B cell (primary cell): Measurements from ENCODE around the gene CDC37L1. TPM values are rescaled to one million over a fixed set of nuclear protein-coding genes. Genes with fewer than 3 reads are reported as not detected.

Experiments used
- ATAC-seq: fragments of 200-7000 bp; cut with Tn5 transposase; one replicate; pipeline ENCODE4 v1.10.0; 2021; ENCODE audit warnings: low read depth, mild to moderate bottlenecking, moderate number of reproducible peaks, moderate library complexity
- CTCF ChIA-PET: fragments of 350-600 bp; sonication (Branson Sonifier 250); formaldehyde crosslinking; loops from one replicate; lab custom pipeline; 2021; ENCODE audit warnings: antibody characterized with exemption, inconsistent platforms; lab: Charles Lee
- POLR2A ChIA-PET: fragments of 350-600 bp; sonication (Branson Sonifier 250); formaldehyde crosslinking; loops from one replicate; lab custom pipeline; 2021; ENCODE audit warnings: antibody characterized with exemption; lab: Charles Lee
- DNase-seq: peaks from one replicate; pipeline ENCODE4 v3.0.0; 2013
- H2AFZ ChIP-seq: 2 replicates; pipeline ENCODE4 v1.6.1; 2012; ENCODE audit warnings: mild to moderate bottlenecking, low read depth, low read length; ENCODE audit not compliant: insufficient read depth, poor library complexity, severe bottlenecking
- H3K27ac ChIP-seq, 2 donors: 1 replicate in 1 of 2; 2 replicates in 1 of 2; pipeline ENCODE4 v1.5.1; 2012 to 2013; ENCODE audit warnings: low read length in 2 of 2, mild to moderate bottlenecking in 2 of 2, moderate library complexity in 1 of 2
- H3K27me3 ChIP-seq, 4 experiments: fragments of 200-600 bp in 1 of 4; sonication (generic) in 1 of 4; replicated peaks in 1 of 4; 1 replicate in 2 of 4; 2 replicates in 2 of 4; pipeline versions ENCODE4 v1.6.1 to v1.7.0; 2013 to 2016; ENCODE audit warnings: low read length in 3 of 4, mild to moderate bottlenecking in 2 of 4, mixed read lengths in 1 of 4, moderate library complexity in 1 of 4; ENCODE audit not compliant: insufficient read depth in 4 of 4, control insufficient read depth in 3 of 4; ENCODE audit errors: control extremely low read depth in 1 of 4
- H3K36me3 ChIP-seq, 2 experiments: replicated peaks in 1 of 2; 1 replicate in 1 of 2; 2 replicates in 1 of 2; pipeline versions ENCODE4 v1.6.1 to v1.7.1; 2013; ENCODE audit warnings: low read length in 1 of 2; ENCODE audit not compliant: insufficient read depth in 2 of 2, control insufficient read depth in 1 of 2; ENCODE audit errors: control extremely low read depth in 1 of 2, extremely low read depth in 1 of 2
- H3K4me1 ChIP-seq, 2 donors: fragments of 200-600 bp in 1 of 2; sonication (generic) in 1 of 2; 1 replicate in 1 of 2; 2 replicates in 1 of 2; pipeline versions ENCODE4 v1.5.1 to v1.6.1; 2013 to 2017; ENCODE audit warnings: low read length in 2 of 2; ENCODE audit not compliant: control insufficient read depth in 2 of 2, insufficient read depth in 2 of 2
- H3K4me2 ChIP-seq: replicated peaks from 2 replicates; pipeline ENCODE3; 2012; ENCODE audit warnings: mild to moderate bottlenecking, low read depth, low read length; ENCODE audit not compliant: poor library complexity, severe bottlenecking
- H3K4me3 ChIP-seq, 5 experiments: fragments of 200-600 bp in 1 of 5; sonication (generic) in 1 of 5; 1 replicate in 3 of 5; 2 replicates in 2 of 5; pipeline versions ENCODE4 v1.5.1 to v1.7.0; 2011 to 2016; ENCODE audit warnings: low read length in 4 of 5, mild to moderate bottlenecking in 4 of 5, low read depth in 2 of 5, control low read depth in 1 of 5, moderate library complexity in 1 of 5; ENCODE audit not compliant: insufficient read depth in 1 of 5; ENCODE audit errors: control extremely low read depth in 1 of 5, extremely low read depth in 1 of 5
- H3K79me2 ChIP-seq: fragments of 200-600 bp; sonication (generic); one replicate; pipeline ENCODE4 v1.6.0; 2016; ENCODE audit warnings: low read length; ENCODE audit not compliant: control insufficient read depth, insufficient read depth
- H3K9ac ChIP-seq: fragments of 200-600 bp; sonication (generic); 2 replicates; pipeline ENCODE4 v1.6.1; 2017; ENCODE audit warnings: mild to moderate bottlenecking, low read length, moderate library complexity
- H3K9me3 ChIP-seq, 3 donors: one replicate each; pipeline versions ENCODE4 v1.6.1 to v1.7.1; 2013; ENCODE audit warnings: low read length in 2 of 3; ENCODE audit not compliant: control insufficient read depth in 2 of 3, insufficient read depth in 1 of 3; ENCODE audit errors: control extremely low read depth in 1 of 3
- H4K20me1 ChIP-seq: 2 replicates; pipeline ENCODE4 v1.6.0; 2012; ENCODE audit warnings: mild to moderate bottlenecking, low read length; ENCODE audit not compliant: insufficient read depth, control insufficient read depth, poor library complexity, severe bottlenecking
- H3K27ac Mint-ChIP-seq: one replicate; pipeline ENCODE4 v1.8.0; 2021; ENCODE audit warnings: mixed read lengths
- H3K27me3 Mint-ChIP-seq: one replicate; pipeline ENCODE4 v1.8.0; 2021; ENCODE audit warnings: mixed read lengths
- H3K4me1 Mint-ChIP-seq: one replicate; pipeline ENCODE4 v1.8.0; 2021; ENCODE audit warnings: mixed read lengths
- H3K4me3 Mint-ChIP-seq: one replicate; pipeline ENCODE4 v1.8.0; 2021; ENCODE audit warnings: mixed read lengths
- H3K9me3 Mint-ChIP-seq: one replicate; pipeline ENCODE4 v1.8.0; 2022; ENCODE audit warnings: mixed read lengths; ENCODE audit not compliant: insufficient read depth
- EZH2 ChIP-seq: IDR thresholded peaks from 2 replicates; pipeline ENCODE4 v1.6.1; 2012; ENCODE audit warnings: borderline replicate concordance, low read depth, mild to moderate bottlenecking, moderate library complexity, low read length; ENCODE audit not compliant: insufficient read depth, poor library complexity, severe bottlenecking
- WGBS: methylation state at CpG from one replicate; pipeline ENCODE4 v1.1.5; 2013; ENCODE audit warnings: missing lambda C conversion rate; ENCODE audit not compliant: insufficient coverage; 5-methylcytosine and 5-hydroxymethylcytosine counted together
- intact Hi-C: fragments of 100-400 bp; cut with micrococcal nuclease; formaldehyde crosslinking; loops from one replicate; pipeline ENCODE4 v1.10.0; 2022
- polyA plus RNA-seq: library from polyadenylated mRNA; depleted of rRNA; stranded (reverse); fragments of >200 nt; gene quantifications from 2 replicates; pipeline ENCODE4 v1.2.3, GENCODE V29; 2012
- total RNA-seq, 2 donors: library from RNA; stranded (reverse); fragments of 120-200 nt in 1 of 2; gene quantifications; 1 replicate in 1 of 2; 2 replicates in 1 of 2; pipeline versions ENCODE4 v1.2.3 to v1.2.4, GENCODE V29; 2013 to 2022
- TF ChIP-seq, protein P1 (sequence below): fragments of 200-600 bp; IDR thresholded peaks from one replicate; pipeline ENCODE4 v1.8.0; 2022; ENCODE audit warnings: antibody characterized with exemption, mild to moderate bottlenecking

Gene CDC37L1
- total and polyA plus RNA-seq, 2 donors (not counting 1 experiment from before 2014, with no cell fraction given) = 3.0 to 16.0 TPM

DNA sequence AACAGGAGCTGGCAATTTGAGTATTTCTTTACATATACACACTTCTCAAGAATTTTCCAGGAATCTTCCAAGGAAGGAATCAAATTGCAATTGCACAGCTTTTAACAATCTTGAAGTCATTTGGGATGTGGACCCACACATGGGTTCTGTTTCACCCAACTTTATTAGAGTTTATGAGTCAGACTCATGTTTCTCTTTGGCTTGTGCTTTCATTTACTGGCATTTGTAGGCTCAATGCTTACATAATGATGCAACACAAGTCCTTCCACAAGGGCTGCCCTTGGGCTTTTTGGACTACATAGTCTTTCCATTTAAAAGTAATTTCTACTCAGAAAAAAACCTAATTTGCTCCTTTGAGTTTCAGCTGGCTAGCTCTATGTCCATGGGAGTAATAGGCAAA, 4.6 kb upstream of the CDC37L1 start:
- Histone ChIP-seq H2AFZ (no peak overlapping the region), H3K9ac (no peak overlapping the region), H3K79me2 (peaks cover 3% of the 10 kb centered on the region), H3K36me3 (no peaks in the 10 kb centered on the region), H3K4me1 (peaks cover 3 to 6% of the 10 kb centered on the region in 2 donors), H3K9me3 (peaks cover 0 to 2% (median 0%) of the 10 kb centered on the region in 3 donors), H3K4me3 (no peak overlapping the region), H3K27me3 (peaks cover 0 to 2% (median under 1%) of the 10 kb centered on the region in 4 experiments), H3K27ac (no peak overlapping the region), H4K20me1 (no peaks in the 10 kb centered on the region), H3K4me2 (no peak overlapping the region)
- no peaks in the 10 kb centered on the region for H3K9me3 Mint-ChIP-seq
- ChIA-PET CTCF (interaction anchor here (1.3 kb wide), 1 partner anchor 8 kb away, joined by 4 read pairs; the partner anchor contains the start of gene SPATA6L), POLR2A (no interaction called here)
- DNase-seq (no peak), ATAC-seq (no peak)
- H3K4me3 Mint-ChIP-seq = no peak overlapping the region
- H3K27ac Mint-ChIP-seq = no peak overlapping the region
- H3K27me3 Mint-ChIP-seq = no peaks in the 10 kb centered on the region
- intact Hi-C loops = loop anchor here (5.0 kb wide), 2 partner anchors 763 to 1333 kb away; partner anchors contain the start of gene PLGRKT
- no peaks in the 10 kb centered on the region for H3K4me1 Mint-ChIP-seq
- TF ChIP-seq EZH2 = no peak
- TF ChIP-seq, protein P1, sequence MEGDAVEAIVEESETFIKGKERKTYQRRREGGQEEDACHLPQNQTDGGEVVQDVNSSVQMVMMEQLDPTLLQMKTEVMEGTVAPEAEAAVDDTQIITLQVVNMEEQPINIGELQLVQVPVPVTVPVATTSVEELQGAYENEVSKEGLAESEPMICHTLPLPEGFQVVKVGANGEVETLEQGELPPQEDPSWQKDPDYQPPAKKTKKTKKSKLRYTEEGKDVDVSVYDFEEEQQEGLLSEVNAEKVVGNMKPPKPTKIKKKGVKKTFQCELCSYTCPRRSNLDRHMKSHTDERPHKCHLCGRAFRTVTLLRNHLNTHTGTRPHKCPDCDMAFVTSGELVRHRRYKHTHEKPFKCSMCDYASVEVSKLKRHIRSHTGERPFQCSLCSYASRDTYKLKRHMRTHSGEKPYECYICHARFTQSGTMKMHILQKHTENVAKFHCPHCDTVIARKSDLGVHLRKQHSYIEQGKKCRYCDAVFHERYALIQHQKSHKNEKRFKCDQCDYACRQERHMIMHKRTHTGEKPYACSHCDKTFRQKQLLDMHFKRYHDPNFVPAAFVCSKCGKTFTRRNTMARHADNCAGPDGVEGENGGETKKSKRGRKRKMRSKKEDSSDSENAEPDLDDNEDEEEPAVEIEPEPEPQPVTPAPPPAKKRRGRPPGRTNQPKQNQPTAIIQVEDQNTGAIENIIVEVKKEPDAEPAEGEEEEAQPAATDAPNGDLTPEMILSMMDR = no peak

DNA sequence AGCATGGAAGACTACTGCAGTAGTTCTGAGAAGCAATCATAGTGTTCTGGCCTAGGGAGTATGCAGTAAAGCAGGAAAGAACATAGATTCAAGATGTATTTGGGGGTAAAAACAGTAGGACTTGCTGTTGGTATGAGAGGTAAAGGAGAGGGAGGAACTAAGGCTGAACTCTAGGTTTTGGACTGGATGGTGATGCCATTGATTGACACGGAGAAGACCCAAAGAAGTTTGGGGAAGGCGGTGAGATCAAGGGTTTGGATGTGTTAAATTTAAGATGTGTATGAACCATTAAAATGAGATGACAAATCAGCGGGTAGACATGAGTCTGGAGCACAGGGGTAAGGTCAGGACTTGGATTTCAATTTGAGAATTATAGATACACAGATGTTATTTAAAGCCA, 2.0 kb upstream of the CDC37L1 start:
- Histone ChIP-seq H3K9me3 (no peaks in the 10 kb centered on the region), H4K20me1 (no peaks in the 10 kb centered on the region), H3K36me3 (no peaks in the 10 kb centered on the region), H3K27ac (no peak overlapping the region), H3K79me2 (peaks cover 26% of the 10 kb centered on the region), H3K9ac (no peak overlapping the region), H3K27me3 (no peaks in the 10 kb centered on the region), H3K4me2 (no peak overlapping the region), H3K4me1 (peaks cover 17 to 20% of the 10 kb centered on the region in 2 donors), H2AFZ (no peak overlapping the region), H3K4me3 (no peak overlapping the region)
- H3K4me3 Mint-ChIP-seq = no peak overlapping the region
- H3K4me1 Mint-ChIP-seq = no peaks in the 10 kb centered on the region
- DNase-seq (no peak), ATAC-seq (no peak)
- no peak for TF ChIP-seq EZH2
- TF ChIP-seq, protein P1 = no peak
- H3K9me3 Mint-ChIP-seq = no peaks in the 10 kb centered on the region
- 100% methylated on average over 2 of the region's 3 CpGs for WGBS
- ChIA-PET CTCF (interaction anchor here (0.9 kb wide), 1 partner anchor 73 kb away, joined by 3 read pairs; no protein-coding TSS in a partner anchor), POLR2A (interaction anchor here (0.6 kb wide), 2 partner anchors 10 to 11 kb away, joined by 3 read pairs; partner anchors contain the start of gene SPATA6L)
- intact Hi-C loops = loop anchor here (5.0 kb wide), 2 partner anchors 760 to 1330 kb away; partner anchors contain the start of gene PLGRKT
- H3K27me3 Mint-ChIP-seq = no peaks in the 10 kb centered on the region
- no peak overlapping the region for H3K27ac Mint-ChIP-seq
